SIG-M5 treated with dmso at 0.1 percent for 504 hours (cell line): ENCODE measurements around the gene ZBTB8OS.

Experiments used
- DNase-seq: peaks from one replicate; lab custom pipeline; 2025; ENCODE audit not compliant: unreplicated experiment; lab: John Stamatoyannopoulos, UW

Gene ZBTB8OS

DNA sequence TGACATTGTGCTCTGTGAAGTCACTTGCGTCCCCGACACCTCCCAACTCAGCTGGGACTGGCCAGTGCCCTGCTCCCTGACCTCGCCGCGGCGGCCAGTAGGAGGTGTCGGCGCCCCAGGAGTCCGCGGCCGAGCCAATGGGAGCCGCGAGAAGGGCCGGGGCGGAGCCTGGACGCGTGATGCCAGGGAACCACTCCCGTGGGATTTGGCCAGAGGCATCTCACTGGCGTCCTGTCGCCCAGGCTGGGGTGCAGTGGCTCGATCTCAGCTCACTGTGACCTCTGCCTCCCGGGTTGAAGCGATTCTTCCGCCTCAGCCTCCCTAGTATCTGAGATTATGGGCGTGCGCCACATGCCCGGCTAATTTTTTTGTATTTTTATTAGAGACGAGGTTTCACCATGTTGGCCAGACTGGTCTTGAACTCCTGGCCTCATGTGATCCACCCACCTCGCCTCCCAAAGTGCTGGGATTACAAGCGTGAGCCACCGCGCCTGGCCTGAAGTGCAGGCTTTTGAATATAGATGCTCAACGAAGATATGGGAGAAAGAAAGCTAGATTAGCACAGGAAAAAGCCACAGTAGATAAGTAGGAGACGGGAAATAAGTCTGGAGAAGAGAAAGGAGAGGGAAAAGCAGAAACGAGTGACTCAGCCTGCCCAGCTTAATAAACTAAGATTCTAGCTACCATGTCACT is 38.0 kb downstream of the ZBTB8OS start:
- DNase-seq: peak; percentile 19

GRCh38 chr1:32611859-32612188 is 38.5 kb downstream of the ZBTB8OS start:
- DNase-seq: no peak

- DNase-seq: no peak
These were observed 41.2 kb downstream of the ZBTB8OS start for GRCh38 chr1:32609180-32609579.

DNA sequence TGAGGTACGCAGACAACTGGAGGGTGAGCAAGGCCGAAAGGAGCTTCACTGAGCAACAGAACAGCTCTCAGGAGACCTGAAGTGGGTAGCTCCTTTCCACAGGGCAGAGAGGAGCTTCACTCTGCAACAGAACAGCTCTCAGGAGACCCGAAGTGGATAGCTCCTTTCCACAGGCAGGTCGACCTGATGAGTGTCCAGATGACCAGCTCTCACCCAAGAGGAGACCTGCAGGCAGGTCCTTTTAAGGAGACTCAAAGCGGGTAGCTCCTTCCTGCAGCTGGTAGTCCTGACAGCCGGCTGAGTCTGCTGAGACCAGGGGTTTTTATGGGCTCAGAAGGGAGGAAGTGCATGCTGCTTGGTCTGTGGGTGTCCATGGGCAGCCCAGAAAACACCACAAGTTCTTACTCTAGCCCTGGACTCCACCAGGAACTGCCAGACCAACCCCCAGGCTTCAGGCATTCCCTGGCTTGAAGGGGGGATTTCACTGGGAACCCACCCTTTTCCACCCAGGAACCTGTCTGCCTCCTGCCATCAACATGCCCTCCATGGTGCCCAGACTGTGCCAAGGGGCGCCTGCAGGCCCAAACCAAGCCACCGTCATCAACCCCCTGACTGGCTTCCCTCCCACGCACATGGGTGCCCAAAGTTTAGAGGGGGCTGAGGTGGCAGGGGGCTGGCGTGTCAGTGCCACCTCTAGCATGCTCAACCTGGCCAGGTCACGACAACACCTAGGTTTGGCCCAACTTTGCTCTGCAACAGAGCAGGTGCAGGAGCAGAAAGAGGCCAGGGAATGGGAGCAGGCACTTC is 43.6 kb downstream of the ZBTB8OS start:
- DNase-seq: no peak

DNA sequence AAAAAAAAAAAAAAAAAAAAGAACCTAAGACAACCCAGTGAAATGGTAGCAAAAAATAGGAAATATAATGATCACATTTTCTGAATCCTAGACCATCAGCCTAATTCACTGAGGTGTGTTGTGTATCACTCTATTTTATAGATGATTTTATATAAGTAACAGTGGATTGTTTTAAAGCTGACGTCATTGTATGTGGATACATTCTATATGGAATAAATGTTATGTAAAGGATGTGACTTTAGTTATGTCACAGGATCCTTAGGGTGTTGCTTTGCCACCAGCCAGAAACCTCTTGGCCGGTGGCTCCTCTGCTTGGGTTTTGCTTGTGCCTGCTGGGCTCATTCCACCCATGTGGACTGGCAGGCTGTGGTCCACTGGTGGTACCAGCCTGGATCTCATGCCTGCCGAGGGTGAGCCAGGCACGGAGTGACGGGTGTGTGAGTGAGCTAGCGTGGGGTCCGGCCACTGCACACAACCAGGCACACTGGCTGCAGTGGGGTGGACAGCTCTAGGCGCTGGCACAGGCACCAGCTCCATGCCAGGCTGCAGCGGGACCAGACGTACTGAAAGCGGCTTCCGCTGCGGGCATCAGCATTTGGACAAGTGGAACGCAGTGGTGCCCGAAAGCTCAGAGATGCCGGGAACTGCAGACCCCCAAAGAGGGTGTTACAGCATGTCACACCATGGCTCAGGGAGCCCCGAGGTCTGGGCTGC is 44.5 kb downstream of the ZBTB8OS start:
- no peak for DNase-seq

GRCh38 chr1:32600034-32600433 is 50.3 kb downstream of the ZBTB8OS start:
- DNase-seq: no peak

GRCh38 chr1:32592943-32593342 is 57.4 kb downstream of the ZBTB8OS start:
- no peak for DNase-seq

DNA sequence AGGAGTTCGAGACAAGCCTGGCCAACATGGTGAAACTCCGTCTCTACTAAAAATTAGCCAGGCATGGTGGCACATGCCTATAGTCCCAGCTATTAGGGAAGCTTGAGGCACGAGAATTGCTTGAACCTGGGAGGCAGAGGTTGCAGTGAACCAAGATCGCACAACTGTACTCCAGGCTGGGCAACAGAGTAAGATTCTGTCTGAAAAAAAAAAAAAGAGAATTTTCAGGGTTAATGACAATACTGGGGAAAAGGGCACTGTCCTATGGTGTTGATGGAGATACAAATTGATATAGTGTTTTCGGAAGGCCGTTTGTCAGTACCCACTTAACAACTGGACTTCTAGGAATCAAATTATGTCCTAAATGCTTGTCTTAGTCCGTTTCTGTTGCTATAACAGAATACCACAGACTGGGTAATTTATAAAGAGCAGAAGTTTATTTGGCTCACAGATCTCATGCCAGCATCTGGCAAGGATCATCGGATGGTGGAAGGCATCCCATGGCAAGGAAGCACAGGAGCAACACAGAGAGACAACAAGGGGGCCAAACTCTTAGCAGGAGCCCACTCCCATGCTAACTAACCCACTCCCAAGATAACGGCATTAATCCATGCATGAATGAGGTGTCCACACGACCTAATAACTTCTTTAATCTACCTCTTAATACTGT is 69.9 kb downstream of the ZBTB8OS start:
- no peak for DNase-seq
